Measurements from ENCODE around the gene PSORS1C1. TPM values are rescaled to one million over a fixed set of nuclear protein-coding genes. Genes with fewer than 3 reads are reported as not detected.

PSORS1C1 gene
- total RNA-seq, 1 donor from 2014 or later, result under 0.01 TPM

- H3K27ac ChIP-seq (ENCODE audit: low read depth, low read length), result no peak overlapping the region
- H3K36me3 ChIP-seq (ENCODE audit: control insufficient read depth in 3 of 3, insufficient read depth in 3 of 3, low read length in 3 of 3), result no peaks in the 10 kb centered on the region
- H3K9me3 ChIP-seq (ENCODE audit: control insufficient read depth in 3 of 3, low read length in 3 of 3), result no peaks in the 10 kb centered on the region
- H3K4me3 ChIP-seq (ENCODE audit: low read length in 3 of 3), result no peak overlapping the region
- H3K9ac ChIP-seq (ENCODE audit: low read depth in 1 of 3, low read length in 3 of 3), result no peak overlapping the region
- peaks cover 0 to 12% (median 11%) of the 10 kb centered on the region in 3 donors for H3K4me1 ChIP-seq (ENCODE audit: control insufficient read depth in 3 of 3, insufficient read depth in 3 of 3, low read length in 3 of 3)
- H3K27me3 ChIP-seq (ENCODE audit: control insufficient read depth in 3 of 3, insufficient read depth in 3 of 3, low read length in 3 of 3), result no peaks in the 10 kb centered on the region
These were observed 20.2 kb upstream of the PSORS1C1 start for GRCh38 chr6:31094389-31094881.

- H3K4me3 ChIP-seq (ENCODE audit: low read length in 3 of 3), result no peak overlapping the region
- no peaks in the 10 kb centered on the region for H3K36me3 ChIP-seq (ENCODE audit: control insufficient read depth in 3 of 3, insufficient read depth in 3 of 3, low read length in 3 of 3)
- no peak overlapping the region for H3K9ac ChIP-seq (ENCODE audit: low read depth in 1 of 3, low read length in 3 of 3)
- H3K27me3 ChIP-seq (ENCODE audit: control insufficient read depth in 3 of 3, insufficient read depth in 3 of 3, low read length in 3 of 3), result no peaks in the 10 kb centered on the region
- H3K27ac ChIP-seq (ENCODE audit: low read depth, low read length), result no peak overlapping the region
- no peaks in the 10 kb centered on the region for H3K9me3 ChIP-seq (ENCODE audit: control insufficient read depth in 3 of 3, low read length in 3 of 3)
- peaks cover 0 to 12% (median 11%) of the 10 kb centered on the region in 3 donors for H3K4me1 ChIP-seq (ENCODE audit: control insufficient read depth in 3 of 3, insufficient read depth in 3 of 3, low read length in 3 of 3)
These were observed 18.4 kb upstream of the PSORS1C1 start for GRCh38 chr6:31096215-31096614.

- no peaks in the 10 kb centered on the region for H3K27me3 ChIP-seq (ENCODE audit: control insufficient read depth in 3 of 3, insufficient read depth in 3 of 3, low read length in 3 of 3)
- no peaks in the 10 kb centered on the region for H3K36me3 ChIP-seq (ENCODE audit: control insufficient read depth in 3 of 3, insufficient read depth in 3 of 3, low read length in 3 of 3)
- H3K9me3 ChIP-seq (ENCODE audit: control insufficient read depth in 3 of 3, low read length in 3 of 3), result no peaks in the 10 kb centered on the region
- H3K4me3 ChIP-seq (ENCODE audit: low read length in 3 of 3), result no peak overlapping the region
- no peak overlapping the region for H3K27ac ChIP-seq (ENCODE audit: low read depth, low read length)
- H3K9ac ChIP-seq (ENCODE audit: low read depth in 1 of 3, low read length in 3 of 3), result no peak overlapping the region
- H3K4me1 ChIP-seq (ENCODE audit: control insufficient read depth in 3 of 3, insufficient read depth in 3 of 3, low read length in 3 of 3), result peaks cover 0 to 12% (median 11%) of the 10 kb centered on the region in 3 donors
These were observed 17.9 kb upstream of the PSORS1C1 start for GRCh38 chr6:31096656-31097055.

- no peak overlapping the region for H3K27ac ChIP-seq (ENCODE audit: low read depth, low read length)
- no peaks in the 10 kb centered on the region for H3K36me3 ChIP-seq (ENCODE audit: control insufficient read depth in 3 of 3, insufficient read depth in 3 of 3, low read length in 3 of 3)
- no peaks in the 10 kb centered on the region for H3K9me3 ChIP-seq (ENCODE audit: control insufficient read depth in 3 of 3, low read length in 3 of 3)
- H3K4me3 ChIP-seq (ENCODE audit: low read length in 3 of 3), result no peak overlapping the region
- peaks cover 0 to under 1% (median 0%) of the 10 kb centered on the region in 3 donors for H3K27me3 ChIP-seq (ENCODE audit: control insufficient read depth in 3 of 3, insufficient read depth in 3 of 3, low read length in 3 of 3)
- no peak overlapping the region for H3K9ac ChIP-seq (ENCODE audit: low read depth in 1 of 3, low read length in 3 of 3)
- H3K4me1 ChIP-seq (ENCODE audit: control insufficient read depth in 3 of 3, insufficient read depth in 3 of 3, low read length in 3 of 3), result peaks cover 0 to 12% (median 11%) of the 10 kb centered on the region in 3 donors
These were observed 16.1 kb upstream of the PSORS1C1 start for GRCh38 chr6:31098449-31098938.

- no peaks in the 10 kb centered on the region for H3K9me3 ChIP-seq (ENCODE audit: control insufficient read depth in 3 of 3, low read length in 3 of 3)
- H3K9ac ChIP-seq (ENCODE audit: low read depth in 1 of 3, low read length in 3 of 3), result no peak overlapping the region
- no peak overlapping the region for H3K27ac ChIP-seq (ENCODE audit: low read depth, low read length)
- no peaks in the 10 kb centered on the region for H3K4me1 ChIP-seq (ENCODE audit: control insufficient read depth in 3 of 3, insufficient read depth in 3 of 3, low read length in 3 of 3)
- H3K27me3 ChIP-seq (ENCODE audit: control insufficient read depth in 3 of 3, insufficient read depth in 3 of 3, low read length in 3 of 3), result peaks cover 0 to 3% (median 0%) of the 10 kb centered on the region in 3 donors
- H3K4me3 ChIP-seq (ENCODE audit: low read length in 3 of 3), result no peak overlapping the region
- no peaks in the 10 kb centered on the region for H3K36me3 ChIP-seq (ENCODE audit: control insufficient read depth in 3 of 3, insufficient read depth in 3 of 3, low read length in 3 of 3)
These were observed 11.5 kb upstream of the PSORS1C1 start for GRCh38 chr6:31103136-31103535.

- Histone ChIP-seq H3K4me1 (ENCODE audit: control insufficient read depth in 3 of 3, insufficient read depth in 3 of 3, low read length in 3 of 3) (no peaks in the 10 kb centered on the region), H3K27ac (ENCODE audit: low read depth, low read length) (no peak overlapping the region), H3K27me3 (ENCODE audit: control insufficient read depth in 3 of 3, insufficient read depth in 3 of 3, low read length in 3 of 3) (peaks cover 4 to 16% (median 8%) of the 10 kb centered on the region in 3 donors), H3K9ac (ENCODE audit: low read depth in 1 of 3, low read length in 3 of 3) (no peak overlapping the region), H3K4me3 (ENCODE audit: low read length in 3 of 3) (no peak overlapping the region), H3K9me3 (ENCODE audit: control insufficient read depth in 3 of 3, low read length in 3 of 3) (no peaks in the 10 kb centered on the region), H3K36me3 (ENCODE audit: control insufficient read depth in 3 of 3, insufficient read depth in 3 of 3, low read length in 3 of 3) (no peaks in the 10 kb centered on the region)
These were observed 7.5 kb upstream of the PSORS1C1 start for GRCh38 chr6:31107052-31107451.

GRCh38 chr6:31110825-31111582 is 3.6 kb upstream of the PSORS1C1 start:
- H3K27ac ChIP-seq (ENCODE audit: low read depth, low read length), result no peak overlapping the region
- H3K9ac ChIP-seq (ENCODE audit: low read depth in 1 of 3, low read length in 3 of 3), result no peak overlapping the region
- H3K9me3 ChIP-seq (ENCODE audit: control insufficient read depth in 3 of 3, low read length in 3 of 3), result no peaks in the 10 kb centered on the region
- H3K36me3 ChIP-seq (ENCODE audit: control insufficient read depth in 3 of 3, insufficient read depth in 3 of 3, low read length in 3 of 3), result no peaks in the 10 kb centered on the region
- H3K4me3 ChIP-seq (ENCODE audit: low read length in 3 of 3), result no peak overlapping the region
- peaks cover 7 to 13% (median 12%) of the 10 kb centered on the region in 3 donors for H3K4me1 ChIP-seq (ENCODE audit: control insufficient read depth in 3 of 3, insufficient read depth in 3 of 3, low read length in 3 of 3)
- peaks cover 4 to 13% (median 8%) of the 10 kb centered on the region in 3 donors for H3K27me3 ChIP-seq (ENCODE audit: control insufficient read depth in 3 of 3, insufficient read depth in 3 of 3, low read length in 3 of 3)

- peaks cover 7 to 19% (median 12%) of the 10 kb centered on the region in 3 donors for H3K4me1 ChIP-seq (ENCODE audit: control insufficient read depth in 3 of 3, insufficient read depth in 3 of 3, low read length in 3 of 3)
- H3K27me3 ChIP-seq (ENCODE audit: control insufficient read depth in 3 of 3, insufficient read depth in 3 of 3, low read length in 3 of 3), result peaks cover 4 to 13% (median 8%) of the 10 kb centered on the region in 3 donors
- no peak overlapping the region for H3K27ac ChIP-seq (ENCODE audit: low read depth, low read length)
- no peaks in the 10 kb centered on the region for H3K9me3 ChIP-seq (ENCODE audit: control insufficient read depth in 3 of 3, low read length in 3 of 3)
- H3K9ac ChIP-seq (ENCODE audit: low read depth in 1 of 3, low read length in 3 of 3), result no peak overlapping the region
- H3K4me3 ChIP-seq (ENCODE audit: low read length in 3 of 3), result no peak overlapping the region
- H3K36me3 ChIP-seq (ENCODE audit: control insufficient read depth in 3 of 3, insufficient read depth in 3 of 3, low read length in 3 of 3), result no peaks in the 10 kb centered on the region
These were observed 2.9 kb upstream of the PSORS1C1 start for GRCh38 chr6:31111712-31112111.

- Histone ChIP-seq H3K9me3 (ENCODE audit: control insufficient read depth in 3 of 3, low read length in 3 of 3) (no peaks in the 10 kb centered on the region), H3K4me3 (ENCODE audit: low read length in 3 of 3) (no peak within 1 kb of the TSS), H3K27me3 (ENCODE audit: control insufficient read depth in 3 of 3, insufficient read depth in 3 of 3, low read length in 3 of 3) (peaks cover 4 to 15% (median 8%) of the 10 kb centered on the region in 3 donors), H3K36me3 (ENCODE audit: control insufficient read depth in 3 of 3, insufficient read depth in 3 of 3, low read length in 3 of 3) (no peaks in the 10 kb centered on the region), H3K27ac (ENCODE audit: low read depth, low read length) (no peak within 1 kb of the TSS), H3K9ac (ENCODE audit: low read depth in 1 of 3, low read length in 3 of 3) (no peak within 1 kb of the TSS), H3K4me1 (ENCODE audit: control insufficient read depth in 3 of 3, insufficient read depth in 3 of 3, low read length in 3 of 3) (peaks cover 11 to 23% (median 12%) of the 10 kb centered on the region in 3 donors)
These were observed 2.1 kb upstream of the PSORS1C1 start, which contains the start of gene C6orf15 for GRCh38 chr6:31112478-31112877. Gene C6orf15, minus strand, starts transcription at chr6:31112575. Its CDS starts 20 bp downstream, at chr6:31112555.
